ENCODE data around the gene CXCR5. TPM values are rescaled to one million over a fixed set of nuclear protein-coding genes. Genes with fewer than 3 reads are reported as not detected.

The CXCR5 gene
- total RNA-seq, 2 donors from 2014 or later = 0.07 TPM; not detected in 1

DNA sequence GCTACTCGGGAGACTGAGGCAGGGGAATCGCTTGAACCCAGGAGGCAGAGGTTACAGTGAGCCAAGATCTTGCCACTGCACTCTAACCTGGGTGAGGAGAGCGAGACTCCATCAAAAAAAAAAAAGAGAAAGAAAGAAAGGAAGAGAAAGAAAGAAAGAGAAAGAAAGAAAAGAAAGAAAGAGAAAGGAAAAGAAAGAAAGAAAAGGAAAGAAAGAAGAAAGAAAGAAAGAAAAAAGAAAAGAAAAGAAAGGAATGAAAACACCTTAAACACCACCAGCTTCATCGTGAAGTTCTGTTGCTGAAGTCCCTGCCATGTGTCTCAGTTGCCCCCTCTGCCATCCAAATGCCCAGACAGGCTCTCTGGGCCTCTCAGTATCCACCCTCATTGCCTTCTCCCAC is 9.9 kb upstream of the CXCR5 start:
- Mint-ChIP-seq H3K4me3 (no peak overlapping the region), H3K4me1 (peaks cover 12% of the 10 kb centered on the region), H3K27ac (no peak overlapping the region), H3K27me3 (ENCODE audit: insufficient read depth) (peaks cover 1% of the 10 kb centered on the region), H3K36me3 (ENCODE audit: low read depth) (no peaks in the 10 kb centered on the region), H3K9me3 (no peaks in the 10 kb centered on the region)
- WGBS, 2 experiments (ENCODE audit: insufficient coverage in 1 of 2, insufficient read length in 1 of 2) = 96 to 97% methylated on average over 3 to 4 of the region's 4 CpGs
- Histone ChIP-seq H3K9ac (ENCODE audit: extremely low read depth, low read length, poor library complexity, severe bottlenecking) (no peak overlapping the region), H3K27ac (ENCODE audit: low read depth, low read length) (no peak overlapping the region), H3K4me3 (ENCODE audit: low read length) (no peak overlapping the region), H3K27me3 (ENCODE audit: control insufficient read depth, insufficient read depth, low read length, poor library complexity, severe bottlenecking) (no peaks in the 10 kb centered on the region), H3K36me3 (ENCODE audit: control insufficient read depth, insufficient read depth, low read length) (no peaks in the 10 kb centered on the region), H3K4me1 (ENCODE audit: control insufficient read depth, insufficient read depth, low read length) (no peaks in the 10 kb centered on the region), H3K9me3 (ENCODE audit: control insufficient read depth, low read length) (no peaks in the 10 kb centered on the region)
- TF ChIP-seq, protein P1, sequence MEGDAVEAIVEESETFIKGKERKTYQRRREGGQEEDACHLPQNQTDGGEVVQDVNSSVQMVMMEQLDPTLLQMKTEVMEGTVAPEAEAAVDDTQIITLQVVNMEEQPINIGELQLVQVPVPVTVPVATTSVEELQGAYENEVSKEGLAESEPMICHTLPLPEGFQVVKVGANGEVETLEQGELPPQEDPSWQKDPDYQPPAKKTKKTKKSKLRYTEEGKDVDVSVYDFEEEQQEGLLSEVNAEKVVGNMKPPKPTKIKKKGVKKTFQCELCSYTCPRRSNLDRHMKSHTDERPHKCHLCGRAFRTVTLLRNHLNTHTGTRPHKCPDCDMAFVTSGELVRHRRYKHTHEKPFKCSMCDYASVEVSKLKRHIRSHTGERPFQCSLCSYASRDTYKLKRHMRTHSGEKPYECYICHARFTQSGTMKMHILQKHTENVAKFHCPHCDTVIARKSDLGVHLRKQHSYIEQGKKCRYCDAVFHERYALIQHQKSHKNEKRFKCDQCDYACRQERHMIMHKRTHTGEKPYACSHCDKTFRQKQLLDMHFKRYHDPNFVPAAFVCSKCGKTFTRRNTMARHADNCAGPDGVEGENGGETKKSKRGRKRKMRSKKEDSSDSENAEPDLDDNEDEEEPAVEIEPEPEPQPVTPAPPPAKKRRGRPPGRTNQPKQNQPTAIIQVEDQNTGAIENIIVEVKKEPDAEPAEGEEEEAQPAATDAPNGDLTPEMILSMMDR (conservative IDR thresholded peaks at IDR 0.05) = no peak
- no peak for DNase-seq

DNA sequence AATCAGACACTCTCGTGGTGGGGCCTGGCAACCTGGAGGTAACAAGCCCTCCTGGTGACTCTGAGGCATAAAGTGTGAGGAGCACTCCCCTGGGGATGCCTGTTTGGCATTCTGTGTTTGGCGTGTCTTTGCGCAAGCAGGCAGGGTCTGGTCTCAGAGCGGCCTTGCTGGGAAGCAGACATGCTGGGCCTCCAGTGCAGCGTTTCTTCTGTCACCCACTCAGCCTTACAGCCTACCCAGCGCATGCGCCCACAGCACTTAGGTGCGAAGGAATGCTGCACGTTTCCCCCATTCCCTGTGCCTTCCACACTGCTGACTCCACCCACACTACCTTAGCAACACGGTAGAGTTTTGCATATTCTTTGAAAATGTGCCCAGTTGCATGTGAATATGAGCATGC is 7.4 kb upstream of the CXCR5 start:
- Mint-ChIP-seq H3K9me3 (no peaks in the 10 kb centered on the region), H3K27ac (no peak overlapping the region), H3K36me3 (ENCODE audit: low read depth) (no peaks in the 10 kb centered on the region), H3K27me3 (ENCODE audit: insufficient read depth) (peaks cover 1% of the 10 kb centered on the region), H3K4me3 (no peak overlapping the region), H3K4me1 (no peaks in the 10 kb centered on the region)
- no peaks in the 10 kb centered on the region for H3K9me3 ChIP-seq (ENCODE audit: control insufficient read depth, low read length)
- no peak overlapping the region for H3K27ac ChIP-seq (ENCODE audit: low read depth, low read length)
- no peaks in the 10 kb centered on the region for H3K4me1 ChIP-seq (ENCODE audit: control insufficient read depth, insufficient read depth, low read length)
- DNase-seq = no peak
- TF ChIP-seq, protein P1 (conservative IDR thresholded peaks at IDR 0.05) = no peak
- H3K27me3 ChIP-seq (ENCODE audit: control insufficient read depth, insufficient read depth, low read length, poor library complexity, severe bottlenecking) = no peaks in the 10 kb centered on the region
- no peaks in the 10 kb centered on the region for H3K36me3 ChIP-seq (ENCODE audit: control insufficient read depth, insufficient read depth, low read length)
- no peak overlapping the region for H3K9ac ChIP-seq (ENCODE audit: extremely low read depth, low read length, poor library complexity, severe bottlenecking)
- H3K4me3 ChIP-seq (ENCODE audit: low read length) = no peak overlapping the region
- 87 to 96% methylated on average over 10 of the region's 10 CpGs for WGBS, 2 experiments (ENCODE audit: insufficient coverage in 1 of 2, insufficient read length in 1 of 2)

DNA sequence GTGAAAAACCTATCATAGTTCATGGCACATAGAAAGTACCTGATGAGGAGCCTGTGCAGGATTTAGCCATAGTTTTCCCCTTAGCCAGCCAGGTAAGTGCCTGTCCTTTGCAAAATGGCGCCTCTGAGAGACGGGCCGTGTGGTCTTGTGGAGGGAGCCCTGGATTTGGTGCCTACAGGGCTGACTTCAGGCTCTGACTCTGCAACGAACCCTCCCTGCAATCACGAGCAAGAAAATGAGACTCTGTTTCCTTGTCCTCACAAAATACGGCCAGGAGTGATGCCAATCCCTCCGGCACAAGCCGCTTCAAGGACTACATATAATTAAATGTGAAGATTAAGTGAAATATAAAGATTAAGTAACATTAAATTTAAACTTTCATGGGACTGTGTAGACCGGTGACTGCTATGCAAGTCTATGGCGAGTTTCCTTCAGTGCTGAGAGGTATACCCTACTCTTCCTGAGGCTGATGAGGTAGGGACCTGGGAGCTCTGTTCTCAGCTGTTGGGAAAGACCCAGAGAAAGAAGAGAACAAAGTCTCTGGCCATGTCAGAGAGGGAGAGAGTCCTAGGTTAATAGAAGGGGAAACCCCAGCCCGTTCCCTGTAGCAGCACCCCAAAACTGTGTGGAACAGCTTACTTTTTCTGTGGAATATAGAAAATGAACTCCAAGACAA is 6.1 kb upstream of the CXCR5 start:
- no peak overlapping the region for H3K4me3 ChIP-seq (ENCODE audit: low read length)
- no peaks in the 10 kb centered on the region for H3K4me1 Mint-ChIP-seq
- H3K9me3 Mint-ChIP-seq = no peaks in the 10 kb centered on the region

More for the DNA sequence above, 6.1 kb upstream of the CXCR5 start:
- Mint-ChIP-seq H3K36me3 (ENCODE audit: low read depth) (no peaks in the 10 kb centered on the region), H3K4me3 (no peak overlapping the region), H3K27ac (no peak overlapping the region), H3K27me3 (ENCODE audit: insufficient read depth) (peaks cover 1% of the 10 kb centered on the region)
- WGBS, 2 experiments (ENCODE audit: insufficient coverage in 1 of 2, insufficient read length in 1 of 2) = 93 to 95% methylated on average over 3 to 9 of the region's 11 CpGs
- TF ChIP-seq, protein P1 (conservative IDR thresholded peaks at IDR 0.05) = no peak
- H3K36me3 ChIP-seq (ENCODE audit: control insufficient read depth, insufficient read depth, low read length) = no peaks in the 10 kb centered on the region
- H3K27me3 ChIP-seq (ENCODE audit: control insufficient read depth, insufficient read depth, low read length, poor library complexity, severe bottlenecking) = no peaks in the 10 kb centered on the region
- no peaks in the 10 kb centered on the region for H3K9me3 ChIP-seq (ENCODE audit: control insufficient read depth, low read length)
- no peaks in the 10 kb centered on the region for H3K4me1 ChIP-seq (ENCODE audit: control insufficient read depth, insufficient read depth, low read length)
- no peak for DNase-seq
- no peak overlapping the region for H3K27ac ChIP-seq (ENCODE audit: low read depth, low read length)
- no peak overlapping the region for H3K9ac ChIP-seq (ENCODE audit: extremely low read depth, low read length, poor library complexity, severe bottlenecking)
